ENCODE results near the gene PRDX1. TPM values are rescaled to one million over a fixed set of nuclear protein-coding genes. Genes with fewer than 3 reads are reported as not detected.
A peak's percentile ranks its signal among the peaks of the same experiment; 100 is the strongest.

The PRDX1 gene
- total and polyA plus RNA-seq, 2 of the 13 experiments (the other 11 are each of a cell fraction or from before 2014, with no cell fraction given) = 761 to 1,898 TPM

DNA sequence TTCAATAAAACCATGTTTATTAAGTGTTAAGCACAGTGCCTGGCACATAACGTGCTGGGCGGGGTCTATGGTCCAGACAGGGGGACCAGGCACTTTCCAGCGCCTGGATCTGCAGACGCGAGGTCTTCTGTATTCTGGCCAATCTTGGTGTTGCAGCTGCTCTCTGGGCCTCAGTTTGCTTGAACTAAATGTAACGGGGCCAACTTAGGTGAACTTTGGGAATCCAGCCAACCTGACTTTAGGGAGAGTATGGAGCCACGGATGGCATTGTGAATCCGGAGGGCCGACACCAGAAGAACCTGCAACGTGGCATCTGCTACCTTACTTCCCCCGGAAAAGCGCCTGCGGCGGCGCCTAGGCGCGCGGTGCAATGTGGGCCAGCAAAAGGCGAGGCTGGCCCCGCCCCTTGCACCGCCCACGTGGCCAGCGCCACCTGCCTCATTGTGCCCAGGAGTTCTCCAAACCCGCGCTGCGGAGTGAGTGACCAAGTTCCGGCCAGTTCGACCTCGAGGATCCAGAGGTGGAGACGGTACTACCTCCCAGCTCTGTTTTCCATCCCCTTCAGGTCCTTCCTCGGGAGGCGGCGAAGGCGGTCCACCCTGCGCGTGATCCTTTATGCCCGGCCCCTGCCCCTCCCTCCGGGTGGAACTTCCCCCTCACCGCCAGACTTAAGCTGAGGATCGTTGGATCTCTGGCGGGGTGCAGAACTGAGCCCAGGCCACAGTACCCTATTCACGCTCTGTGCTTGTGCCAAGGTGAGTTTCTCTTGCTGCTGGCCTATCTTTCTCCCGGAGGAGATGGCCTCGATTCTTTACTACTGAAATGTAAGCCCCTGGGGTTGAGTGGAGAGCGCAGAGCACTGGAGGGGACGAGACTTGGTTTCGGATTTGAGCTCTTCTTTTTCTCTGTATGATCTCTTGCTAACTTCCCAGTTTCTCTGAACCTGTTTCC is 29.0 kb upstream of the PRDX1 start, which contains the start of gene AKR1A1 (continued):
- TF ChIP-seq TCF7 (IDR thresholded peaks at IDR 0.05; ENCODE audit: low read depth) (no peak), DR1 (CRISPR knock-in tag; IDR thresholded peaks at IDR 0.05) (peak; percentile 79), TEAD2 (CRISPR knock-in tag; IDR thresholded peaks at IDR 0.05) (peak; percentile 89), PTBP1 (IDR thresholded peaks at IDR 0.05; ENCODE audit: low read depth, low read length, poor library complexity, severe bottlenecking) (no peak), ZKSCAN1 (IDR thresholded peaks at IDR 0.05; ENCODE audit: low read length) (no peak), ZNF589 (CRISPR knock-in tag; conservative IDR thresholded peaks at IDR 0.05) (no peak), NR2C2 (CRISPR knock-in tag; IDR thresholded peaks at IDR 0.05; ENCODE audit: borderline replicate concordance) (peak; percentile 48; the same call in 1 of the 2 replicates), ZNF550 (CRISPR knock-in tag; IDR thresholded peaks at IDR 0.05; ENCODE audit: borderline replicate concordance) (no peak)
- TF ChIP-seq, protein P1, sequence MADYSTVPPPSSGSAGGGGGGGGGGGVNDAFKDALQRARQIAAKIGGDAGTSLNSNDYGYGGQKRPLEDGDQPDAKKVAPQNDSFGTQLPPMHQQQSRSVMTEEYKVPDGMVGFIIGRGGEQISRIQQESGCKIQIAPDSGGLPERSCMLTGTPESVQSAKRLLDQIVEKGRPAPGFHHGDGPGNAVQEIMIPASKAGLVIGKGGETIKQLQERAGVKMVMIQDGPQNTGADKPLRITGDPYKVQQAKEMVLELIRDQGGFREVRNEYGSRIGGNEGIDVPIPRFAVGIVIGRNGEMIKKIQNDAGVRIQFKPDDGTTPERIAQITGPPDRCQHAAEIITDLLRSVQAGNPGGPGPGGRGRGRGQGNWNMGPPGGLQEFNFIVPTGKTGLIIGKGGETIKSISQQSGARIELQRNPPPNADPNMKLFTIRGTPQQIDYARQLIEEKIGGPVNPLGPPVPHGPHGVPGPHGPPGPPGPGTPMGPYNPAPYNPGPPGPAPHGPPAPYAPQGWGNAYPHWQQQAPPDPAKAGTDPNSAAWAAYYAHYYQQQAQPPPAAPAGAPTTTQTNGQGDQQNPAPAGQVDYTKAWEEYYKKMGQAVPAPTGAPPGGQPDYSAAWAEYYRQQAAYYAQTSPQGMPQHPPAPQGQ (CRISPR knock-in tag; IDR thresholded peaks at IDR 0.05; ENCODE audit: borderline replicate concordance) = no peak
- TF ChIP-seq, protein P2, sequence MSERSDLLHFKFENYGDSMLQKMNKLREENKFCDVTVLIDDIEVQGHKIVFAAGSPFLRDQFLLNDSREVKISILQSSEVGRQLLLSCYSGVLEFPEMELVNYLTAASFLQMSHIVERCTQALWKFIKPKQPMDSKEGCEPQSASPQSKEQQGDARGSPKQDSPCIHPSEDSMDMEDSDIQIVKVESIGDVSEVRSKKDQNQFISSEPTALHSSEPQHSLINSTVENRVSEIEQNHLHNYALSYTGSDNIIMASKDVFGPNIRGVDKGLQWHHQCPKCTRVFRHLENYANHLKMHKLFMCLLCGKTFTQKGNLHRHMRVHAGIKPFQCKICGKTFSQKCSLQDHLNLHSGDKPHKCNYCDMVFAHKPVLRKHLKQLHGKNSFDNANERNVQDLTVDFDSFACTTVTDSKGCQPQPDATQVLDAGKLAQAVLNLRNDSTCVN (CRISPR knock-in tag; IDR thresholded peaks at IDR 0.05; ENCODE audit: borderline replicate concordance) = peak; percentile 79; the same call in 1 of the 2 replicates
- TF ChIP-seq, protein P3, sequence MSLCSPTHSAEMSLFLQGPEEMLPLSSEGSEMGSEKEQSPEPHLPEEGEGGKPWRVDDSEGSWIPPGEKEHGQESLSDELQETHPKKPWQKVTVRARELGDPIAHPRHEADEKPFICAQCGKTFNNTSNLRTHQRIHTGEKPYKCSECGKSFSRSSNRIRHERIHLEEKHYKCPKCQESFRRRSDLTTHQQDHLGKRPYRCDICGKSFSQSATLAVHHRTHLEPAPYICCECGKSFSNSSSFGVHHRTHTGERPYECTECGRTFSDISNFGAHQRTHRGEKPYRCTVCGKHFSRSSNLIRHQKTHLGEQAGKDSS (CRISPR knock-in tag; IDR thresholded peaks at IDR 0.05; ENCODE audit: borderline replicate concordance, low read depth) = 0 out of 2 replicates have a peak, but pooled peaks have one; percentile 78
- TF ChIP-seq, protein P4, sequence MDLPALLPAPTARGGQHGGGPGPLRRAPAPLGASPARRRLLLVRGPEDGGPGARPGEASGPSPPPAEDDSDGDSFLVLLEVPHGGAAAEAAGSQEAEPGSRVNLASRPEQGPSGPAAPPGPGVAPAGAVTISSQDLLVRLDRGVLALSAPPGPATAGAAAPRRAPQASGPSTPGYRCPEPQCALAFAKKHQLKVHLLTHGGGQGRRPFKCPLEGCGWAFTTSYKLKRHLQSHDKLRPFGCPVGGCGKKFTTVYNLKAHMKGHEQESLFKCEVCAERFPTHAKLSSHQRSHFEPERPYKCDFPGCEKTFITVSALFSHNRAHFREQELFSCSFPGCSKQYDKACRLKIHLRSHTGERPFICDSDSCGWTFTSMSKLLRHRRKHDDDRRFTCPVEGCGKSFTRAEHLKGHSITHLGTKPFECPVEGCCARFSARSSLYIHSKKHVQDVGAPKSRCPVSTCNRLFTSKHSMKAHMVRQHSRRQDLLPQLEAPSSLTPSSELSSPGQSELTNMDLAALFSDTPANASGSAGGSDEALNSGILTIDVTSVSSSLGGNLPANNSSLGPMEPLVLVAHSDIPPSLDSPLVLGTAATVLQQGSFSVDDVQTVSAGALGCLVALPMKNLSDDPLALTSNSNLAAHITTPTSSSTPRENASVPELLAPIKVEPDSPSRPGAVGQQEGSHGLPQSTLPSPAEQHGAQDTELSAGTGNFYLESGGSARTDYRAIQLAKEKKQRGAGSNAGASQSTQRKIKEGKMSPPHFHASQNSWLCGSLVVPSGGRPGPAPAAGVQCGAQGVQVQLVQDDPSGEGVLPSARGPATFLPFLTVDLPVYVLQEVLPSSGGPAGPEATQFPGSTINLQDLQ (CRISPR knock-in tag; IDR thresholded peaks at IDR 0.05) = peak; percentile 90
- TF ChIP-seq, protein P5, sequence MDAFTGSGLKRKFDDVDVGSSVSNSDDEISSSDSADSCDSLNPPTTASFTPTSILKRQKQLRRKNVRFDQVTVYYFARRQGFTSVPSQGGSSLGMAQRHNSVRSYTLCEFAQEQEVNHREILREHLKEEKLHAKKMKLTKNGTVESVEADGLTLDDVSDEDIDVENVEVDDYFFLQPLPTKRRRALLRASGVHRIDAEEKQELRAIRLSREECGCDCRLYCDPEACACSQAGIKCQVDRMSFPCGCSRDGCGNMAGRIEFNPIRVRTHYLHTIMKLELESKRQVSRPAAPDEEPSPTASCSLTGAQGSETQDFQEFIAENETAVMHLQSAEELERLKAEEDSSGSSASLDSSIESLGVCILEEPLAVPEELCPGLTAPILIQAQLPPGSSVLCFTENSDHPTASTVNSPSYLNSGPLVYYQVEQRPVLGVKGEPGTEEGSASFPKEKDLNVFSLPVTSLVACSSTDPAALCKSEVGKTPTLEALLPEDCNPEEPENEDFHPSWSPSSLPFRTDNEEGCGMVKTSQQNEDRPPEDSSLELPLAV (CRISPR knock-in tag; conservative IDR thresholded peaks at IDR 0.05; ENCODE audit: low read depth) = no peak
- TF ChIP-seq, protein P6, sequence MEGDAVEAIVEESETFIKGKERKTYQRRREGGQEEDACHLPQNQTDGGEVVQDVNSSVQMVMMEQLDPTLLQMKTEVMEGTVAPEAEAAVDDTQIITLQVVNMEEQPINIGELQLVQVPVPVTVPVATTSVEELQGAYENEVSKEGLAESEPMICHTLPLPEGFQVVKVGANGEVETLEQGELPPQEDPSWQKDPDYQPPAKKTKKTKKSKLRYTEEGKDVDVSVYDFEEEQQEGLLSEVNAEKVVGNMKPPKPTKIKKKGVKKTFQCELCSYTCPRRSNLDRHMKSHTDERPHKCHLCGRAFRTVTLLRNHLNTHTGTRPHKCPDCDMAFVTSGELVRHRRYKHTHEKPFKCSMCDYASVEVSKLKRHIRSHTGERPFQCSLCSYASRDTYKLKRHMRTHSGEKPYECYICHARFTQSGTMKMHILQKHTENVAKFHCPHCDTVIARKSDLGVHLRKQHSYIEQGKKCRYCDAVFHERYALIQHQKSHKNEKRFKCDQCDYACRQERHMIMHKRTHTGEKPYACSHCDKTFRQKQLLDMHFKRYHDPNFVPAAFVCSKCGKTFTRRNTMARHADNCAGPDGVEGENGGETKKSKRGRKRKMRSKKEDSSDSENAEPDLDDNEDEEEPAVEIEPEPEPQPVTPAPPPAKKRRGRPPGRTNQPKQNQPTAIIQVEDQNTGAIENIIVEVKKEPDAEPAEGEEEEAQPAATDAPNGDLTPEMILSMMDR (CRISPR knock-in tag; IDR thresholded peaks at IDR 0.05) = peak; percentile 38; the same call in 1 of the 2 replicates
- TF ChIP-seq, protein P7, sequence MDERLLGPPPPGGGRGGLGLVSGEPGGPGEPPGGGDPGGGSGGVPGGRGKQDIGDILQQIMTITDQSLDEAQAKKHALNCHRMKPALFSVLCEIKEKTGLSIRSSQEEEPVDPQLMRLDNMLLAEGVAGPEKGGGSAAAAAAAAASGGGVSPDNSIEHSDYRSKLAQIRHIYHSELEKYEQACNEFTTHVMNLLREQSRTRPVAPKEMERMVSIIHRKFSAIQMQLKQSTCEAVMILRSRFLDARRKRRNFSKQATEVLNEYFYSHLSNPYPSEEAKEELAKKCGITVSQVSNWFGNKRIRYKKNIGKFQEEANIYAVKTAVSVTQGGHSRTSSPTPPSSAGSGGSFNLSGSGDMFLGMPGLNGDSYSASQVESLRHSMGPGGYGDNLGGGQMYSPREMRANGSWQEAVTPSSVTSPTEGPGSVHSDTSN (CRISPR knock-in tag; IDR thresholded peaks at IDR 0.05) = no peak

Data from HepG2 (cell line).